HepG2 (cell line): ENCODE results near the gene ZNF735. TPM values are rescaled to one million over a fixed set of nuclear protein-coding genes. Genes with fewer than 3 reads are reported as not detected.

Source experiments
- ATAC-seq: fragments of 200-7000 bp; cut with Tn5 transposase; 3 replicates; pipeline ENCODE4 v1.9.1; 2020; ENCODE audit warnings: mild to moderate bottlenecking, moderate library complexity
- BruUV-seq: library from RNA; stranded (reverse); fragments of 400-500 nt; replicated peaks from 2 replicates; lab custom pipeline; 2021; lab: Mats Ljungman, UMichigan
- CTCF ChIA-PET: fragments of 300-600 bp; formaldehyde crosslinking; extraction: SDS; loops from one replicate; lab custom pipeline; 2021; ENCODE audit warnings: low total read pairs, inconsistent platforms, low intra/inter-chr PET ratio; lab: Yijun Ruan, JAX
- POLR2A ChIA-PET: fragments of 350-600 bp; sonication (Branson Sonifier 250); formaldehyde crosslinking; loops from one replicate; lab custom pipeline; 2020; ENCODE audit warnings: antibody characterized with exemption, inconsistent platforms; lab: Yijun Ruan, JAX
- DNase-seq: peaks from one replicate; pipeline ENCODE4 v3.0.0-alpha.2; 2015; ENCODE audit warnings: low spot score
- FAIRE-seq: peaks from 3 replicates; lab custom pipeline; 2011; peaks lifted over from hg19 to GRCh38; lab: Jason Lieb, UNC
- H2AFZ ChIP-seq: one replicate; pipeline ENCODE4 v1.6.1; 2011; ENCODE audit warnings: low read length, inconsistent platforms
- H3K27ac ChIP-seq: fragments of 300-600 bp; 3 replicates; pipeline ENCODE4 v1.8.0; 2011; ENCODE audit warnings: mixed run types, mild to moderate bottlenecking, mixed read lengths, low read length, inconsistent platforms; ENCODE audit not compliant: insufficient read depth; ENCODE audit errors: extremely low read length
- H3K27me3 ChIP-seq, 2 experiments: fragments of 200-600 bp in 1 of 2; 2 replicates in 1 of 2; 3 replicates in 1 of 2; pipeline versions ENCODE4 v1.6.0 to v1.8.0; 2011; ENCODE audit warnings: low read length in 2 of 2, mild to moderate bottlenecking in 2 of 2, moderate library complexity in 2 of 2, inconsistent platforms in 1 of 2; ENCODE audit not compliant: insufficient read depth in 2 of 2, control insufficient read depth in 1 of 2
- H3K36me3 ChIP-seq, 2 experiments: fragments of 200-600 bp in 1 of 2; replicated peaks in 1 of 2; 2 replicates in 1 of 2; 3 replicates in 1 of 2; pipeline versions ENCODE4 v1.5.1 to v1.8.0; 2011; ENCODE audit warnings: low read length in 2 of 2, inconsistent platforms in 1 of 2; ENCODE audit not compliant: insufficient read depth in 2 of 2, control insufficient read depth in 1 of 2
- H3K4me1 ChIP-seq: 2 replicates; pipeline ENCODE4 v1.5.1; 2012; ENCODE audit warnings: low read length, inconsistent platforms; ENCODE audit not compliant: insufficient read depth
- H3K4me2 ChIP-seq: 2 replicates; pipeline ENCODE4 v1.6.0; 2011; ENCODE audit warnings: low read depth, low read length, inconsistent platforms
- H3K4me3 ChIP-seq, 3 experiments: fragments of 200-600 bp in 1 of 3; sonication (generic), shearing (Covaris generic) in 1 of 3; replicated peaks in 1 of 3; 2 replicates each; pipeline ENCODE4 v1.5.1; 2011 to 2016; ENCODE audit warnings: low read length in 3 of 3, inconsistent platforms in 2 of 3, low read depth in 2 of 3, mild to moderate bottlenecking in 2 of 3, control low read depth in 1 of 3, mixed read lengths in 1 of 3; ENCODE audit not compliant: insufficient read depth in 1 of 3
- H3K79me2 ChIP-seq: one replicate; pipeline ENCODE4 v1.6.1; 2011; ENCODE audit warnings: low read length, inconsistent platforms; ENCODE audit not compliant: insufficient read depth
- H3K9ac ChIP-seq: 2 replicates; pipeline ENCODE4 v1.6.0; 2011; ENCODE audit warnings: mild to moderate bottlenecking, low read depth, low read length, inconsistent platforms; ENCODE audit not compliant: insufficient read depth
- H3K9me3 ChIP-seq: 2 replicates; pipeline ENCODE4 v1.5.1; 2012; ENCODE audit warnings: mild to moderate bottlenecking, low read length
- H4K20me1 ChIP-seq: 2 replicates; pipeline ENCODE4 v1.6.0; 2011; ENCODE audit warnings: inconsistent platforms, mild to moderate bottlenecking, low read length, moderate library complexity; ENCODE audit not compliant: insufficient read depth
- ARHGAP35 ChIP-seq: sonication (generic); formaldehyde crosslinking; IDR thresholded peaks from 2 replicates; pipeline ENCODE4 v1.9.0; 2022; ENCODE audit warnings: mild to moderate bottlenecking, inconsistent platforms, moderate library complexity, missing genetic modification reagents, borderline replicate concordance
- ASH2L ChIP-seq: fragments of 300-600, 200-600 bp; sonication (generic); IDR thresholded peaks from 2 replicates; pipeline ENCODE4 v1.7.0; 2017; ENCODE audit warnings: low read depth, mild to moderate bottlenecking, moderate library complexity, mixed read lengths, low read length; ENCODE audit not compliant: insufficient read length
- EHMT2 ChIP-seq: fragments of 200-600 bp; sonication (generic); IDR thresholded peaks from 2 replicates; pipeline ENCODE4 v1.7.0; 2017; ENCODE audit warnings: antibody characterized with exemption, low read depth, low read length, borderline replicate concordance
- ELF3 ChIP-seq: IDR thresholded peaks from 2 replicates; pipeline ENCODE4 v1.6.1; 2016; ENCODE audit warnings: missing genetic modification reagents, missing compliant biosample characterization
- FLYWCH1 ChIP-seq: sonication (generic); formaldehyde crosslinking; IDR thresholded peaks from 2 replicates; pipeline ENCODE4 v1.8.1; 2023; ENCODE audit warnings: mild to moderate bottlenecking, missing genetic modification reagents
- FOXO1 ChIP-seq: sonication (generic); formaldehyde crosslinking; IDR thresholded peaks from 2 replicates; pipeline ENCODE4 v1.4.0; 2020; ENCODE audit warnings: missing genetic modification reagents
- KDM3A ChIP-seq: IDR thresholded peaks from 2 replicates; pipeline ENCODE4 v1.6.1; 2018; ENCODE audit warnings: low read depth, missing compliant biosample characterization
- KLF9 ChIP-seq: IDR thresholded peaks from 2 replicates; pipeline ENCODE4 v1.6.1; 2016; ENCODE audit warnings: low read depth
- NFIC ChIP-seq: IDR thresholded peaks from 2 replicates; pipeline ENCODE4 v1.6.1; 2012; ENCODE audit warnings: mild to moderate bottlenecking, low read length, inconsistent platforms
- RBFOX2 ChIP-seq: fragments of 200-400 bp; formaldehyde crosslinking; IDR thresholded peaks from 2 replicates; pipeline ENCODE4 v1.6.1; 2017; ENCODE audit warnings: low read depth, mild to moderate bottlenecking, low read length
- REL ChIP-seq: sonication (generic); formaldehyde crosslinking; conservative IDR thresholded peaks from 2 replicates; pipeline ENCODE4 v1.8.0; 2022; ENCODE audit warnings: mild to moderate bottlenecking, missing genetic modification reagents, moderate library complexity
- TEAD3 ChIP-seq: optimal IDR thresholded peaks from 2 replicates; pipeline ENCODE3; 2016; ENCODE audit warnings: borderline replicate concordance
- ZC3H4 ChIP-seq: sonication (generic); formaldehyde crosslinking; IDR thresholded peaks from 2 replicates; pipeline ENCODE4 v1.4.0; 2020; ENCODE audit warnings: missing genetic modification reagents, borderline replicate concordance
- ZNF207 ChIP-seq: fragments of 450-650 bp; IDR thresholded peaks from 2 replicates; pipeline ENCODE4 v1.6.1; 2016; ENCODE audit warnings: antibody characterized with exemption, borderline replicate concordance
- ZNF563 ChIP-seq: sonication (generic); formaldehyde crosslinking; IDR thresholded peaks from 2 replicates; pipeline ENCODE4 v1.8.0; 2022; ENCODE audit warnings: mild to moderate bottlenecking, moderate library complexity, missing genetic modification reagents
- ZNF605 ChIP-seq: sonication (generic); formaldehyde crosslinking; IDR thresholded peaks from 2 replicates; pipeline ENCODE4 v1.8.0; 2022; ENCODE audit warnings: mild to moderate bottlenecking, missing genetic modification reagents
- ZNF660 ChIP-seq: sonication (generic); formaldehyde crosslinking; IDR thresholded peaks from 2 replicates; pipeline ENCODE4 v1.5.1; 2020; ENCODE audit warnings: mild to moderate bottlenecking, low read depth, missing genetic modification reagents, borderline replicate concordance
- WGBS: methylation state at CpG from one replicate; pipeline ENCODE4 v1.1.6; 2017; ENCODE audit warnings: low lambda C conversion rate; 5-methylcytosine and 5-hydroxymethylcytosine counted together
- in situ Hi-C: cut with HindIII; loops from 2 replicates; pipeline ENCODE4 v1.10.0; 2017; ENCODE audit warnings: low pct_unique_long_range_greater_than_20kb; ENCODE audit not compliant: extremely low pct_ligation_motif_present
- intact Hi-C: fragments of 100-400 bp; cut with micrococcal nuclease; formaldehyde crosslinking; loops from one replicate; pipeline ENCODE4 v1.10.0; 2022; ENCODE audit not compliant: unreplicated experiment
- polyA plus RNA-seq, 8 experiments: library from polyadenylated mRNA; depleted of rRNA in 3 of 8; stranded (reverse) in 7 of 8; unstranded in 1 of 8; fragments of >200 nt; fragmentation: Illumina TruSeq in 4 of 8; extraction: Trizol in 4 of 8; gene quantifications; 2 replicates each; pipeline versions ENCODE4 v1.2.1 to v1.2.3, GENCODE V29; 2011 to 2016; ENCODE audit warnings: low read depth in 4 of 8, missing spikeins in 1 of 8, mixed read lengths in 1 of 8; ENCODE audit not compliant: insufficient read depth in 1 of 8
- total RNA-seq, 5 experiments: library from RNA; depleted of rRNA; stranded (reverse); fragments of >200 nt; fragmentation: Illumina TruSeq; extraction: Trizol; gene quantifications; 2 replicates each; pipeline ENCODE4 v1.2.3, GENCODE V29; 2016; ENCODE audit warnings: low read depth in 1 of 5
- TF ChIP-seq, protein P1 (sequence below): sonication (generic); formaldehyde crosslinking; IDR thresholded peaks from 2 replicates; pipeline ENCODE4 v1.4.0; 2020; ENCODE audit warnings: mild to moderate bottlenecking, missing genetic modification reagents
- TF ChIP-seq, protein P2 (sequence below): IDR thresholded peaks from 2 replicates; pipeline ENCODE4 v1.6.1; 2016; ENCODE audit warnings: missing biosample characterization, missing genetic modification reagents, low read depth

Gene ZNF735
- total and polyA plus RNA-seq, 2 of the 13 experiments (the other 11 are each of a cell fraction or from before 2014, with no cell fraction given): not detected

DNA sequence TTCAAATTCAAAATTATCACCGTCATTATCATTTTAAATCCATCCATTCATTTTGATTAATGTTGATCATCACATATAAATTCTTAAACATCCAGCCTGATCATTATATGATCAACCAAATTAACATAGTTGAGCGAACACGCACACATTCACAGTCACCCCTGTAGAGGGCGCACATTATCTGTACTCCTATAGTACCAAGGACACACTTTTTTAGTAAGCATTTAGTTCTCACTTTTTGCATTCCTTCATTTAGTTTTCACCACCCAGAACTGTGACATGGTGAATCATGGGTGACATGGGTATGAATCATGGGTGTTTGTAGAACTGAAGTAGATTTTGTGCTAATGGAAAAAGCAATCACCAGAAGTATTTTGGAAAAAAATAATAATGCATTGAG is 26.0 kb upstream of the ZNF735 start (continued):
- no peak for TF ChIP-seq ZNF660 (CRISPR knock-in tag)
- no peak for TF ChIP-seq REL (CRISPR knock-in tag)
- TF ChIP-seq, protein P1, sequence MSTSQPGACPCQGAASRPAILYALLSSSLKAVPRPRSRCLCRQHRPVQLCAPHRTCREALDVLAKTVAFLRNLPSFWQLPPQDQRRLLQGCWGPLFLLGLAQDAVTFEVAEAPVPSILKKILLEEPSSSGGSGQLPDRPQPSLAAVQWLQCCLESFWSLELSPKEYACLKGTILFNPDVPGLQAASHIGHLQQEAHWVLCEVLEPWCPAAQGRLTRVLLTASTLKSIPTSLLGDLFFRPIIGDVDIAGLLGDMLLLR: no peak
- no peak for TF ChIP-seq ZC3H4 (CRISPR knock-in tag)
- no peak for TF ChIP-seq ASH2L
- TF ChIP-seq ZNF207: no peak
- no peak for TF ChIP-seq ZNF563
- no peak for TF ChIP-seq FLYWCH1 (CRISPR knock-in tag)

DNA sequence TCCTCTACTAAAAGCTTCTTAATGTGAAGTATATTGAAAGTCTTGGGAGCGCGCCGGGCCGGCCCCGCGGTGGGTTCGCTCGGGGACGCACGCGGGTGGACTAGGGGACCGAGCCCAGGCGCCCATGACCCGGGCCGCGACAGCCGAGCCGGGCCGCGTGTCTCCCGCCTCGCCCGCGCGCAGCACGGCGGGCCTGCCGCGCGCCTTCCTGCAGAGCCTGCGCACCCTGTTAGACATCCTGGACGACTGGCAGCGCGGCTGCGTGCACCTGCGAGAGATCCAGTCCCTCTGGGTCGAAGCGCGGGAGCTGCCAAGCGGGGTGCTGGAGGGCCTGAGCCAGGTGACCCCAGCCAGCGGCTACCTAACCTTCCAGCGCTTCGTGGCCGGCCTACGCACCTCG is 25.4 kb upstream of the ZNF735 start:
- in situ Hi-C loops (loop anchor here (25.0 kb wide), 1 partner anchor 431 kb away; no protein-coding TSS in a partner anchor), intact Hi-C loops (loop anchor here (5.0 kb wide), 1 partner anchor 436 kb away; no protein-coding TSS in a partner anchor)
- Histone ChIP-seq H3K9ac (no peak overlapping the region), H4K20me1 (no peaks in the 10 kb centered on the region), H3K27ac (no peak overlapping the region), H3K36me3 (no peaks in the 10 kb centered on the region), H2AFZ (no peak overlapping the region), H3K4me2 (no peak overlapping the region), H3K4me3 (no peak overlapping the region), H3K27me3 (no peaks in the 10 kb centered on the region), H3K79me2 (no peaks in the 10 kb centered on the region), H3K4me1 (no peaks in the 10 kb centered on the region), H3K9me3 (peaks cover 68% of the 10 kb centered on the region)
- no TSS peak for BruUV-seq
- ATAC-seq: no peak
- ChIA-PET CTCF (no interaction called here), POLR2A (no interaction called here)
- 97% methylated on average over 26 of the region's 46 CpGs for WGBS
- TF ChIP-seq EHMT2: no peak
- no peak for TF ChIP-seq ELF3
- TF ChIP-seq, protein P2, sequence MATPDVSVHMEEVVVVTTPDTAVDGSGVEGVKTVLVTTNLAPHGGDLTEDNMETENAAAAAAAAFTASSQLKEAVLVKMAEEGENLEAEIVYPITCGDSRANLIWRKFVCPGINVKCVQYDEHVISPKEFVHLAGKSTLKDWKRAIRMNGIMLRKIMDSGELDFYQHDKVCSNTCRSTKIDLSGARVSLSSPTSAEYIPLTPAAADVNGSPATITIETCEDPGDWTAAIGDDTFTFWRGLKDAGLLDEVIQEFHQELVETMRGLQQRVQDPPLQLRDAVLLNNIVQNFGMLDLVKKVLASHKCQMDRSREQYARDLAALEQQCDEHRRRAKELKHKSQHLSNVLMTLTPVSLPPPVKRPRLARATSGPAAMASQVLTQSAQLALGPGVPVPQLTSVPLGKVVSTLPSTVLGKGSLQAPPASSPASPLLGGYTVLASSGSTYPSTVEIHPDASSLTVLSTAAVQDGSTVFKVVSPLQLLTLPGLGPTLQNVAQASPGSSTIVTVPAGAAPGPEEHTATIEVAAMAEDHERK (CRISPR knock-in tag): no peak
- TF ChIP-seq ZNF605 (CRISPR knock-in tag): no peak
- TF ChIP-seq ARHGAP35: no peak
- no peak for TF ChIP-seq NFIC
- TF ChIP-seq TEAD3 (CRISPR knock-in tag): no peak
- no peak for TF ChIP-seq FOXO1 (CRISPR knock-in tag)
- TF ChIP-seq RBFOX2: no peak
- no peak for TF ChIP-seq KDM3A (CRISPR knock-in tag)
- TF ChIP-seq KLF9: no peak
- no peak for DNase-seq
- no peak for FAIRE-seq
